Measurements from ENCODE around the gene MSL2. TPM values are rescaled to one million over a fixed set of nuclear protein-coding genes. Genes with fewer than 3 reads are reported as not detected.

Gene MSL2
- total and polyA plus RNA-seq, 2 of the 4 experiments (the other 2 are of a cell fraction) = 7.1 to 13.6 TPM

DNA sequence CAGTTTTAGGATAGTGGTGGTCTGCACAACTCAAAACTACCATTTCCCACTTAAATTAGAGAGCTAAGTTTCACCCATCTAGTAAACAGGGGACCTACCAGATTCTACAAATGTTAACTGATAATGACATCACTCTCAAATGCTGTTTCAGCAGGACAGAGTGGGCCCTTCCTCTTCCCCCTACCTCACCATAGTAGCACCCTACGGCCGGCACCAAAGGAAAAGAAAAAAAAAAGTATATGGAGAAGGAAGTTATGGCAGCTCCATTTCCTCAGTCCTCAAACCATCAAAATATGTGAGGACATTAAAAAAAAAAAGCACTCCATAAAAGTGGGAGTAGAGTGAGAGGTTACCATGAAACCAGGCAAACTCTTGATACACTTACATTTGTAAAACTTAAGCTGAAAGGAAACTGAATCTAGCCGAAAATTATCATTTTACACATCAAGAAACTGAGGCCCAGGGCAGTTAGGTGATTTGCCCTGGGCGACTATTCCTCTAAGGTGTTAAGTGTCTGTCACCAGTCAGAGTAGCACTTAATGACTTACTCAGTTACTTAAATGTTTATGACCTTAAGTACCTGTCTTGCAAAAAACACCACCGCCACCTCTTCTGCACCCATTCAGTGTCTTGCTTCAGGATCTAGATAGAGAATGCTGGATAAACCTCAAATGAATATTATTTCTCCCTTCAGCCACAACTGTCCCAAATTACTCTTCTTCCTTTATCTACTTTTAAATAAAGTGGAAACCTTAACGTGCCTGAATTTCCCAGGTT lies 2.7 kb downstream of the MSL2 start:
- dilution Hi-C loops (cut with HindIII; ENCODE audit: low sequenced_read_pairs, unreplicated experiment) = no loop called here
- Histone ChIP-seq H2BK15ac (ENCODE audit: low read depth, low read length) (no peak overlapping the region), H3K4ac (ENCODE audit: low read depth, low read length) (no peak overlapping the region), H3K9me3 (ENCODE audit: control insufficient read depth, insufficient read depth, low read length) (no peaks in the 10 kb centered on the region), H3K56ac (ENCODE audit: extremely low read depth, insufficient read depth, low read length) (peak overlapping the region; percentile 43; the same call in 1 of the 2 replicates), H2AK5ac (ENCODE audit: low read depth, low read length) (no peak overlapping the region), H4K91ac (ENCODE audit: insufficient read depth, low read depth, low read length) (no peak overlapping the region), H3K4me1 (ENCODE audit: control insufficient read depth, insufficient read depth, low read length) (peaks cover 5% of the 10 kb centered on the region), H3K36me3 (ENCODE audit: control insufficient read depth, insufficient read depth, low read length) (no peaks in the 10 kb centered on the region), H3K27me3 (ENCODE audit: control insufficient read depth, insufficient read depth, low read length) (no peaks in the 10 kb centered on the region), H2AFZ (replicated peaks; ENCODE audit: low read length, poor library complexity) (no peak overlapping the region), H2BK20ac (ENCODE audit: low read depth, low read length) (no peak overlapping the region), H3K4me3 (ENCODE audit: insufficient read depth, low read depth, low read length) (peak overlapping the region; percentile 97), H2BK120ac (ENCODE audit: low read depth, low read length) (0 out of 2 replicates have a peak overlapping the region, but pooled peaks have one; percentile 37), H3K14ac (replicated peaks; ENCODE audit: low read depth, low read length) (peak overlapping the region; percentile 73), H4K5ac (ENCODE audit: low read depth, low read length) (no peak overlapping the region), H2BK5ac (ENCODE audit: low read depth, low read length, poor library complexity, severe bottlenecking) (peak overlapping the region; percentile 98), H2AK9ac (replicated peaks; ENCODE audit: low read depth, low read length, poor library complexity) (no peak overlapping the region), H4K8ac (ENCODE audit: low read depth in 2 of 2, low read length in 2 of 2) (no peak overlapping the region), H3K27ac (ENCODE audit: insufficient read depth, low read length) (peak overlapping the region; percentile 32; the same call in 1 of the 2 replicates), H3K79me1 (ENCODE audit: low read depth in 1 of 2, low read length in 2 of 2) (peaks cover 0 to 18% of the 10 kb centered on the region in 2 experiments; a peak in 2 of 4 replicates), H3K18ac (ENCODE audit: low read depth, low read length) (no peak overlapping the region), H4K20me1 (ENCODE audit: insufficient read depth, low read length) (peaks cover 71% of the 10 kb centered on the region), H3K23ac (ENCODE audit: low read depth, low read length) (peak overlapping the region; percentile 90), H3K9ac (ENCODE audit: low read depth, low read length) (peak overlapping the region; percentile 86), H3K9me1 (ENCODE audit: insufficient read depth, low read length) (peaks cover 10% of the 10 kb centered on the region), H3K4me2 (ENCODE audit: low read depth, low read length) (peak overlapping the region; percentile 98)
- no TSS peak for BruUV-seq (replicated peaks)
- ChIA-PET POLR2A (ENCODE audit: unreplicated experiment) (interaction anchor here (0.6 kb wide), 1 partner anchor 109 kb away, joined by 4 read pairs; no protein-coding TSS in a partner anchor), CTCF (interaction anchor here (0.7 to 1.2 kb wide), 2 partner anchors 107 to 559 kb away, joined by 3 to 4 read pairs; partner anchors contain the start of gene STAG1)
- no peak for TF ChIP-seq RFX5 (IDR thresholded peaks at IDR 0.05; ENCODE audit: low read depth, low read length)
- TF ChIP-seq BHLHE40 (IDR thresholded peaks at IDR 0.05; ENCODE audit: low read depth, low read length) = no peak
- TF ChIP-seq MXI1 (IDR thresholded peaks at IDR 0.05; ENCODE audit: borderline replicate concordance, low read depth, low read length) = no peak
- peak; percentile 34; the same call in 1 of the 2 replicates for TF ChIP-seq MAFK (IDR thresholded peaks at IDR 0.05; ENCODE audit: low read depth, low read length)
- intact Hi-C loops (cut with micrococcal nuclease) = loop anchor here (2.0 kb wide), 2 partner anchors 51 to 115 kb away; no protein-coding TSS in a partner anchor
- ATAC-seq (ENCODE audit: low read depth) (no peak), DNase-seq (no peak)
- no CpG with 5 or more reads among the region's 6 CpGs for WGBS, 2 experiments (ENCODE audit: extremely low coverage in 2 of 2, insufficient read length in 1 of 2)
- in situ Hi-C loops (cut with MboI; ENCODE audit: low sequenced_read_pairs) = no loop called here

All from IMR-90 (cell line).